Measurements from ENCODE around the gene LDLRAD2.
"Not testable (repeated sequence)": the region's sequence is repeated elsewhere in the genome, so short reads cannot be mapped to it uniquely, and the experiment has no call there.

The LDLRAD2 gene

DNA sequence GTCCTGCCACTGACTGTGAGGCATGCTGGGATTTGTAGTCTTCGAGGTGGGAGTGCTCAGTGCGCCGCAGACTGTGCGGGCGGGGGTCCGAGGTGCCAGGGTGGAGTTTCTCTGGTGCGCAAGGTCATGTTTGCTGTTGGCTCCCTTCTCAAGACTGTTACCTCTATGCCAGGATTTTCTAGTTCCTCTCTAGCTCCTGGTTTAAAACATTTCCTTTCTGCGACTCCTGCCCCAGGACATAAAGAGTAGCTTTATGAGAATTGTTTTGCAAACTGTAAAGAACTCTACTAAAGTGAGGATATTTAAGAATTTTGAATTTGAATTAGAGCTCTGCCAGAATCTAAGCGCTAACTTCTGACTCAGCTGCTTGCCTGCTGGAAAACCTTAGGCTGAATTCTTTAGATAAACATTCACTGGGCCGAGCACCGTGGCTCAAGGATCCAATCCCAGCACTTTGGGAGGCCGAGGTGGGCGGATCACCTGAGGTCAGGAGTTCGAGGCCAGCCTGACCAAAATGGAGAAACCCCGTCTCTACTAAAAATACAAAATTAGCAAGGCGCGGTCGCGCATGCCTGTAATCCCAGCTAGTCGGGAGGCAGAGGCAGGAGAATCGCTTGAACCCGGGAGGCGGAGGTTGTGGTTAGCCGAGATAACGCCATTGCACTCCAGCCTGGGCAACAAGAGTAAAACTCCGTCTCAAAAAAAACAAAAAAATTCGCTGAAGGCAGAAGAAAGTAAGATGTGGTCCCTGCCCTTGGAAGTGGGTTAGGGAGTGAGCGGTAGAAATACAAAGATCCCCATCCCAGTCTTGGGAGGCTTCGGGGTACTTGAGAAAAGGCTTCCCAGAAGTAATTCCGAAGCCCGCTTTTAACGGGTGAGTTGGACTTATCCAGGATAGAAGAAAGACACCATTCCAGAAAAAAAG, 28.1 kb upstream of the LDLRAD2 start:
- in situ Hi-C loops (cut with MboI; ENCODE audit: low sequenced_read_pairs) = no loop called here

DNA sequence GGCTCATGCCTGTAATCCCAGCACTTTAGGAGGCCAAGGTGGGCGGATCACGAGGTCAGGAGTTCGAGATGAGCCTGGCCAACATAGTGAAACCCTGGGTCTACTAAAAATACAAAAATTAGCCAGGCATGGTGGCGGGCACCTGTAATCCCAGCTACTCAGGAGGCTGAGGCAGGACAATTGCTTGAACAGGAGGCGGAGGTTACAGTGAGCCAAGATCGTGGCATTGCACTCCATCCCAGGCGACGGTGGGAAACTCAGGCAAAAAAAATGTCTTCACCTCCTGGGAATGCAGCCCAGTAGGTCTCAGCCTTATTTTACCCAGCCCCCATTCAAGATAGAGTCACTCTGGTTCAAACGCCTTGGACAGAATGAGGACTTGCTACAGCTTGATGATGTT, 26.3 kb upstream of the LDLRAD2 start:
- in situ Hi-C loops (cut with MboI; ENCODE audit: low sequenced_read_pairs) = not testable (repeated sequence)

DNA sequence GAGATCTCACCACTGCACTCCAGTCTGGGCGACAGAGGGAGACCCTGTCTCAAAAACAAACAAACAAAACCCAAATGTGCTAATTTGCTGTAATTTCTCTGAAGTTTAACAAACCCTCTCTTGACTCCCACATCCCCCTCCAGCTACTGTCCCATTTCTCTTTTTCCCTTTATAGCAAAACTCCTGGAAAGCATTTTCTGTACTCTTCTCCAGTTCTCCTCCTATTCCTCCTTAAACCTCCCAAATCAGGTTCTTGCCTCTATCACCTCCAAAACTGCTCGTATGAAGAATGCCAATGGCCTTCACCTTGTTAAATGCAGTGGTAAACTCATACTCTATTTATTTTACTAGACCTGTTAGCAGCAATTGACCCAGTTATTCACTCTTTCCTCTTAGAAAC, 25.4 kb upstream of the LDLRAD2 start:
- in situ Hi-C loops (cut with MboI; ENCODE audit: low sequenced_read_pairs) = no loop called here

- in situ Hi-C loops (cut with MboI; ENCODE audit: low sequenced_read_pairs) = no loop called here
These were observed 19.0 kb upstream of the LDLRAD2 start for GRCh38 chr1:21793104-21793503.

DNA sequence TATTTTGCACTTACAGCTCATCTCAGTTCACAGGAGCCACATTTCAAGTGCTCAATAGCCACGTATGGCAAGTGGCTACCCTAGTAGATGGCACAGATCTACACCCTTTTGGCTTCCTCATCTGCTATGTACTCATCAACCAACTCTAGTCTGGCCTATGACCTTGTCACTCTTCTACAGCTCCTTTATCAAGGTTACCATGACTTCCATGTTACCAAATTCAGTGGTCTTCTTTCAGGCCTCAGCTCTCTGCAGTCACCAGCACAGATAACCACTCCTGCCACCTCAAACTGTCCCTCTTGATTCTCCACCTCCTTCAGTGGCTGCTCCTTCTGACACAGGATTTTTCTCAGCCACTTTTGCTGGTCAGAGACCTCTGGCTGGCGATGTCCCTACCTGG, 17.4 kb upstream of the LDLRAD2 start:
- in situ Hi-C loops (cut with MboI; ENCODE audit: low sequenced_read_pairs) = no loop called here

DNA sequence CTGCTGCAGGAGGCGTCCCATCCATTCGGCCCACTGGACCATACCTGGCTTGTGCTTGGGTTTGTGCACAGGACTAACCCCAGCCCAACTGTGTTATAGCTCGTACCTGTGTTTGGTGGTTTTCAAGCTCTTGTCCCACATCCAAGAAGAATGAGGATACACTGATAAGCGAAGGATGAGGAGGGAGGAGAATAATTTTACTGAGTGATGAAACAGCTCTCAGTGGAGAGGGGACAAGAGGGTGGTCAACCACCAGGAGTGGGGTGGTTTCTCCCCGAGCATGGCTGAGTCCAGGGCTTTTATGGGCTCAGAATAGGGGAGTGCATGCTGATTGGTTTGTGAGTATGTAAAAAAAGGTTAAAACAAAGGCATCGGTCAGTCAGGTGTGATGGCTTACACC, 17.0 kb upstream of the LDLRAD2 start:
- in situ Hi-C loops (cut with MboI; ENCODE audit: low sequenced_read_pairs) = no loop called here

GRCh38 chr1:21799730-21800129, 12.3 kb upstream of the LDLRAD2 start:
- in situ Hi-C loops (cut with MboI; ENCODE audit: low sequenced_read_pairs) = no loop called here

- in situ Hi-C loops (cut with MboI; ENCODE audit: low sequenced_read_pairs) = no loop called here
These were observed 11.0 kb upstream of the LDLRAD2 start for GRCh38 chr1:21801100-21801499.

DNA sequence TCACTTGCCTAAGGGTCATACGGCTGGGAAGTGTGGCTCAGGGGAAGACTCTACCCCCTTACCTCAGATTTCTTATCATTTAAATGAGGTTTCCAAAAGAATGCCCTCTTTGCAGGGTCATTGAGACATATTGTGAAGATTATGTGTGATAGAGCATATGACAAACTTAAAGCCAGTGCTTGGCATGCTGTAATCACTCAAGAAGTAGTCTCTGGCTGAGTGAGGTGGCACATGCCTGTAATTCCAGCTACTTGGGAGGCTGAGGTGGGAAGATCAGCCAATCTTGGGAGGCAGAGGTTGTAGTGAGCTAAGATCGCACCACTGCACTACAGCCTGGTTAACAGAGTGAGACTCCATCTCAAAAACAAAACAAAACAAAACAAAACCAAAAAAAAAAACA, 7.5 kb upstream of the LDLRAD2 start:
- in situ Hi-C loops (cut with MboI; ENCODE audit: low sequenced_read_pairs) = no loop called here

GRCh38 chr1:21813542-21813941, 1.5 kb downstream of the LDLRAD2 start:
- in situ Hi-C loops (cut with MboI; ENCODE audit: low sequenced_read_pairs) = no loop called here

GRCh38 chr1:21814241-21814918, 2.3 kb downstream of the LDLRAD2 start:
- in situ Hi-C loops (cut with MboI; ENCODE audit: low sequenced_read_pairs) = no loop called here

DNA sequence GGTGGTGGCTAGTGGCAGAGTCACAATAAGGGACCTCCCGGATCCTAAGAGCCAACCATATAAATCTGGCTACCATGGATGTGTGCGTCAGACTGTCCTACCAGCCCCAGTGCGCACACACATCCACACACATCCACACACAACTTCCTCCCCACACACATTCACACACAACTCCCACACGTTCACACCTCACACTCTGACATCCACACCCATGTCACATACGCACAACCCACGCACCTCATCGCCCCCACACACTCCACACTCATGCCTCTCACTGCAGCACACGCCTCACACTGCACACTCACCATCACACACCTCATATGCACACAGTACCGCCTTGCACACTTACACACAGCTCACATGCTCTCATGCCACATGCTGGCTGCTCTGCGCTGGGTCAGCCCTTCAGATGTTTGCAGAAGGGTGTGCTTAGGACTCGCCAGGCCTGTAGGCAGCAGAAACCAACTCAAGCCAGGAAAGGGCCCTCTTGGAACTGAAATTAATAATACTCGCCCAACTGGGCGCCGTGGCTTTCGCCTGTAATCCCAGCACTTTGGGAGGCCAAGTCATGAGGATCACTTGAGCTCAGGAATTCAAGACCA, 3.0 kb downstream of the LDLRAD2 start:
- in situ Hi-C loops (cut with MboI; ENCODE audit: low sequenced_read_pairs) = no loop called here

- in situ Hi-C loops (cut with MboI; ENCODE audit: low sequenced_read_pairs) = no loop called here
These were observed 3.8 kb downstream of the LDLRAD2 start for GRCh38 chr1:21815724-21816321.

DNA sequence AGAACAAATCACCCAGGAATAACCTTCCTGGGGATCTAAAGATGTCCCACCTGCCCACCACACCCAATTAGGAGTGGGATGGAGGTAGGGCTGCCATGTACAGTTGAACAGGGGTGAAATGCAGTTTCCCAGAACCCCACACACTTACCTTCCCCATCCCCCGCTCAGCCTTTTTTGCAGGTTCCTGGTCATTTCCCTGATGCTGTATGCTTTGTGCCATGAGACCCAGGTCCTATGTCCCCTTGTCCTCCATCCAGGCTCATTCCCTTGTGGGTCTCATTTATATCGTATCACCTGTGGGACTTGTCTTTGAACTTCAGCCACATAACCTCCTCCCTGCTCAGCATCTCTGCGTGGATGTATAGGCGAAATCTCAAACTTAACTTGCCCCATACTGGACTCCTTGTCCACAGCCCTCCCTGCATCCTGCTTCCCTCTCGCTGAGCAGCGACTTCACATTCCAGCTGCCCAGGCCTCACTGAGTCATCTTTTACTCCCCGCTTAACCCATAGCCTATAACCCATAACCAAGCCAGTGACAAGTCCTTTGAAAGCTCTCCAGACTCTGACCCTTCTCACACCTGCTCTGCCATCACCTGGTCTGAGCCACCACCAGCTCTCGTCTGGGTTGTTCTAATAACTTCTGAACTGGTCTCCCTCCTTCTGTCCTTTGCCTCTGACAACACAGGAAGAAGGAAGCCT, 4.7 kb downstream of the LDLRAD2 start:
- in situ Hi-C loops (cut with MboI; ENCODE audit: low sequenced_read_pairs) = no loop called here

DNA sequence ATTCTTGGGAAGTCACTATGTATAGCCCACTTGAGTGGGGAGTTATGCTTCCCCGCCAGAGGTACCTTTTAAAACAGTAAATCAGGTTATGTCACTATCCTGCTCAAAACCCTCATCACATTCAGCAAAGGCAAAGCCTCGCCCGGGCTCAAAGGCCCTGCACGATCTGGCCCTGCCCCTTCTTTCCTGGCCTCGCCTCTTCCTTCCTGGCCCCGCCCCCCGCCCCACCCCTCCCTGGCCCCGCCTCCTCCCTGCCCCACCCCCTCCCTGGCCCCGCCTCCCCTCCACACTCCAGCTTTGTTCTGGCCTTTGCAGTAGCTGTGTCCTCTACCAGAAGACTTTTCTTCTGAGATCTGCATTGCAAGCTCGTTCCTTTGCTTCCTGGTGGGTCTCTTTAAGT, 6.6 kb downstream of the LDLRAD2 start:
- in situ Hi-C loops (cut with MboI; ENCODE audit: low sequenced_read_pairs) = no loop called here

GRCh38 chr1:21820597-21821232, 8.7 kb downstream of the LDLRAD2 start:
- in situ Hi-C loops (cut with MboI; ENCODE audit: low sequenced_read_pairs) = no loop called here

DNA sequence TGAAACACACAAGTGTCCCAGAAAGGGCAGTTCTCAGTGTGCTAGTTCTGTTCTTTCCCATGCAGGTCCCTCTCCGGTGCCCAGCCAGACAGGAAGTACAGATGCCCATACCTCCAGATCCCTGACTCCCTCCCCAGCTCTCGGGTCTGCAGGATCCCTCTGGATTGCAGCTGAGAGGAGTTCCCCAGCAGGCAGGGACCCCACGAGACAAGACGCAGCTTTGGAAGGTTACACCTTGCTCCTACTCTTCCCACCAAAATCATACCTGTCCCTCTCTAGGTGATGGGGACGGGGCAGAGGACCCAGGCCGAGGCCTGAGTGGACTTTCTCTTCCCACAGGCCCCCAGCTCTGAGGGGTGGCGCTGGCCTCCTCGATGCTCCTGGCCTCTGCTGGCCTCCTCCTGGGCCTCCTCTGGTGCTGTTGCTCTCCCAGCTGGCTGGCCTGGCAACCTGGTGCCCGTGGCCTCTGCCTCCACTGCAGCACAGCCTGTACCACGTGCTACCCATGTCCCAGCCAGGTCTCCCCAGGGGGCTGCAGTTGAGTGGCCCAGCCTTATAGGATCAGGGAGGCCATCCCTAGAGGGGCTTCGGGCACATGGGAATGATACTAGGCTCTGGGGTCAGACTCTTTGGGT, 9.4 kb downstream of the LDLRAD2 start:
- in situ Hi-C loops (cut with MboI; ENCODE audit: low sequenced_read_pairs) = no loop called here

DNA sequence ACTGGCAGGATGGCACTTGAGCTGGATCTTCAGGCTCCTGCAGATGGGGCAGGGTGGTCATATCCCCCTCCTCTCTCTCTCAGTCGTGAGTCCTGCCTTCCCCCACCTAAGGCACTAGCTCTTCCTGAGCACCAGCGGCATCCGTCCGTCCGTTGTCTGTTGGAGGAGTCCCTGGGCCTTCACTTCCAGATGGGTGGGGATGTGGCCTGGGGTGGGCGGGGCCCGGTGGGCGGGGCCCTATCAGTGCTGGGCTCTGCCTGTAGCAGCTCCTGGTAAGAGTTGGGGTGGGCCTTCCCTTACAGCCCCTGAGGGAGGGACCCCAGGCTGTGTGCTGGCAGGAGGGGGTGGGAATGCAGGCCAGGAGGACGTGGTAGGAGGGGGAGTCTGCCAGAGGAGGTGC, 10.3 kb downstream of the LDLRAD2 start:
- in situ Hi-C loops (cut with MboI; ENCODE audit: low sequenced_read_pairs) = no loop called here

DNA sequence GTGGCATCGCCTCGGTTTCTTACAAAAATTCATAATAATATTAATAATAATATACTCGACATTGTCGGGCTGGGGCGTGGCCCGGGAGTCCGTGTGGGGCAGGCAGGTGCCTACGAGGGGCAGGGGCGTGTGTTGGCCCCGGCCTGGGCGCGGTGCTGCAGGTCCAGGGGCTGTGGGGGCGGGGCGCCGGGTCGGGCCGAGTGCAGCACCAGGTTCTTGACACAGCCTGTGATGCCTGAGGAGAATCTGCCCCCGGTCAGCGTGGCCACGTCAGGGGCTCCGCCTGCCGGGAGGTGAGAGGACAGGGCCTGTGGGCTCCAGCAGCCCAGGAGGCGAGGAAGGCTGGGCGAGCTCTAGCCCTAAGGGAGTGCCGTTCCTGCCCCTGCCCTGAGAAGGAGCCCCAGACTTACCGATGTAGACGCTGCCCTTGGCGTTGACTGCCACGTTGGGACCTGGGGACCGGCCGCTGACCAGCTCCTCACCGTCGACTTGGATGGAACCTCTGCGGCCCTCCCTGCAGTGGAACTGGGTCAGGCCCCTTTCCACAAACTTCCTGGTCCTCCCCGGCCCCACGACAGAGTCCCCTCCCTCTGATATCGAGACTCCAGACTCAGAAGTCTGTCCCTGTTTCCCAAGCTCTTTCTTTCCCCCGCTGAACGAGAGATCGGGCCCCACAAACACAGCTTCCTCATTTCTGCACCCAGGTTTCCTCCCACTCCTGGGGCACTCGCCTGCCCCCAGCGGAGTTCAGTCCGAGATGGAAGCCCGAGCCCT, 11.3 kb downstream of the LDLRAD2 start:
- in situ Hi-C loops (cut with MboI; ENCODE audit: low sequenced_read_pairs) = no loop called here

All from hTERT RPE-1 (cell line).